NCI-H1417 (cell line): ENCODE data around the gene OPHN1.
"Not testable (repeated sequence)": the region's sequence is repeated elsewhere in the genome, so short reads cannot be mapped to it uniquely, and the experiment has no call there.

Experiments used
- DNase-seq, 3 experiments: peaks; one replicate each; lab custom pipeline; 2025; lab: John Stamatoyannopoulos, UW

The OPHN1 gene

GRCh38 chrX:68424719-68425118 lies 8.6 kb downstream of the OPHN1 start:
- no peak for DNase-seq

- DNase-seq, result no peak
Observed at GRCh38 chrX:68422478-68422877, 10.8 kb downstream of the OPHN1 start.

- no peak for DNase-seq
Observed at GRCh38 chrX:68421636-68422035, 11.7 kb downstream of the OPHN1 start.

GRCh38 chrX:68420559-68420958 lies 12.7 kb downstream of the OPHN1 start:
- DNase-seq, result no peak

GRCh38 chrX:68419975-68420374 lies 13.3 kb downstream of the OPHN1 start:
- no peak for DNase-seq

GRCh38 chrX:68417651-68418050 lies 15.6 kb downstream of the OPHN1 start:
- DNase-seq, result peak in 1 of 3 experiments; percentile 10

- no peak for DNase-seq
Observed at GRCh38 chrX:68416592-68416991, 16.7 kb downstream of the OPHN1 start.

GRCh38 chrX:68415316-68415715 lies 18.0 kb downstream of the OPHN1 start:
- DNase-seq, result no peak

GRCh38 chrX:68413254-68413653 lies 20.0 kb downstream of the OPHN1 start:
- DNase-seq, result no peak

GRCh38 chrX:68411729-68412128 lies 21.6 kb downstream of the OPHN1 start:
- DNase-seq, result peak in 1 of 3 experiments; percentile 7

- DNase-seq, result no peak
Observed at GRCh38 chrX:68409194-68409593, 24.1 kb downstream of the OPHN1 start.

GRCh38 chrX:68403522-68403921 lies 29.8 kb downstream of the OPHN1 start:
- DNase-seq, result no peak

GRCh38 chrX:68403038-68403437 lies 30.3 kb downstream of the OPHN1 start:
- DNase-seq, result no peak

GRCh38 chrX:68402094-68402493 lies 31.2 kb downstream of the OPHN1 start:
- DNase-seq, result no peak

GRCh38 chrX:68398291-68398690 lies 35.0 kb downstream of the OPHN1 start:
- DNase-seq, result no peak

- peak in 1 of 3 experiments; percentile 3 for DNase-seq
Observed at GRCh38 chrX:68396953-68397352, 36.3 kb downstream of the OPHN1 start.

GRCh38 chrX:68389419-68389960 lies 43.8 kb downstream of the OPHN1 start:
- DNase-seq, result not testable (repeated sequence)

GRCh38 chrX:68387776-68388175 lies 45.5 kb downstream of the OPHN1 start:
- DNase-seq, result no peak

- DNase-seq, result no peak
Observed at GRCh38 chrX:68383540-68383939, 49.8 kb downstream of the OPHN1 start.

- not testable (repeated sequence) for DNase-seq
Observed at GRCh38 chrX:68377579-68377978, 55.7 kb downstream of the OPHN1 start.

- no peak for DNase-seq
Observed at GRCh38 chrX:68376373-68376772, 56.9 kb downstream of the OPHN1 start.

- DNase-seq, result no peak
Observed at GRCh38 chrX:68375803-68376202, 57.5 kb downstream of the OPHN1 start.

- no peak for DNase-seq
Observed at GRCh38 chrX:68372665-68373064, 60.6 kb downstream of the OPHN1 start.

- no peak for DNase-seq
Observed at GRCh38 chrX:68369559-68369958, 63.7 kb downstream of the OPHN1 start.

- DNase-seq, result no peak
Observed at GRCh38 chrX:68365341-68365740, 68.0 kb downstream of the OPHN1 start.
